ENCODE results near the gene HSPA4.

GRCh38 chr5:133130387-133131118, 78.7 kb downstream of the HSPA4 start:
- TF ChIP-seq CTCF (conservative IDR thresholded peaks at IDR 0.05; ENCODE audit: low read depth, low read length) (no peak), EZH2 (IDR thresholded peaks at IDR 0.05; ENCODE audit: borderline replicate concordance, low read depth, low read length, poor library complexity, severe bottlenecking) (no peak)

All from A673 (cell line).